Measurements from ENCODE around the gene SUFU.

DNA sequence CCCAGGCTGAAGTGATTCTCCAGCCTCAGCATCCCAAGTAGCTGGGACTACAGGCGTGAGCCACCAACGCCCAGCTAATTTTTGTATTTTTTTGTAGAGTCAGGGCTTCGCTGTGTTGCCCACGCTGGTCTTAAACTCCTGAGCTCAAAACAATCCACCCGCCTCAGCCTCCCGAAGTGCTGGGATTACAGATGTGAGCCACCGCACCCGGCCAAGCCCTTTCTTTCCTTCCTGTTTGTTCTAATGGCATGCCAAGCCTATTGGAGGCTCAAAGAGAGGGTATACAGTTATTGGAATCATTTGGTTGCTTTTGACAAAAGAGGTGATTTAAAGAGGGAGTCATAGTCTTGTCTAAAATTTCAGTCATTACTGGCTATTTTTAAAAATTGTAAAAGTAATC lies 94.5 kb downstream of the SUFU start:
- TF ChIP-seq POLR2A (IDR thresholded peaks at IDR 0.05; ENCODE audit: low read length) (no peak), GATA1 (IDR thresholded peaks at IDR 0.05; ENCODE audit: low read depth, low read length) (no peak)

All from erythroblast (primary cell).